Measurements from ENCODE around the gene KCNH2. TPM values are rescaled to one million over a fixed set of nuclear protein-coding genes. Genes with fewer than 3 reads are reported as not detected.

The KCNH2 gene
- total and polyA plus RNA-seq, 3 experiments from 2014 or later, result 0.11 to 0.63 (median 0.24) TPM

DNA sequence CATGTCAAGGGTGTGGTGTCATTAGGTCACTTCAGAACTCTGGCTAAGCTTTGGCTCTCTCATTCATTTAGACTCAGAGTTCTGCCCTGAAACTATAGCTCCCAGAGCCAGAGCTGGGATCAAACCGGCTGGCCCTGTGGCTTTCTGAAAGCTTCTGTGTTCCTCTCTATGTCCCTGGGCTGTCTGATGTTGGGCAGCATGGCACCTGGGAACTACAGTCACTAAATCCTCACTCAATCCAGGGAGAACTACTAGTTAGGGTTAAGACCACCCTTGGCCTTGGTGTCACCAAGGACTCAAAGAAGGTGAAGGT is 32.9 kb upstream of the KCNH2 start:
- Mint-ChIP-seq H3K4me1 (peaks cover 63 to 84% (median 67%) of the 10 kb centered on the region in 3 donors), H3K4me3 (peak overlapping the region; percentile 34 to 78 (median 48)), H3K27me3 (peaks cover 0 to 10% of the 10 kb centered on the region in 2 donors), H3K27ac (peak overlapping the region; percentile 93 to 100 (median 96)), H3K36me3 (peaks cover 0 to 2% (median 0%) of the 10 kb centered on the region in 3 donors), H3K9me3 (no peaks in the 10 kb centered on the region)
- ChIA-PET CTCF (interaction anchor here (0.9 to 5.5 kb wide), 9 partner anchors 7 to 232 kb away, joined by 3 to 44 read pairs (median 9); partner anchors contain the start of genes ABCB8 and NOS3), POLR2A (interaction anchor here (1.1 kb wide), 1 partner anchor 17 kb away, joined by 3 read pairs; the partner anchor contains the start of gene ABCB8)
- H3K27me3 ChIP-seq (ENCODE audit: insufficient read depth, low read length, poor library complexity, severe bottlenecking), result no peaks in the 10 kb centered on the region
- H3K4me1 ChIP-seq (ENCODE audit: insufficient read depth, low read length), result peaks cover 88% of the 10 kb centered on the region
- no peaks in the 10 kb centered on the region for H3K9me3 ChIP-seq (ENCODE audit: low read length)
- H3K27ac ChIP-seq (ENCODE audit: low read depth, low read length), result peak overlapping the region; percentile 66
- peak overlapping the region; percentile 23 for H3K4me3 ChIP-seq (ENCODE audit: low read length)
- H3K36me3 ChIP-seq (ENCODE audit: insufficient read depth, low read length), result no peaks in the 10 kb centered on the region
- DNase-seq, result no peak

DNA sequence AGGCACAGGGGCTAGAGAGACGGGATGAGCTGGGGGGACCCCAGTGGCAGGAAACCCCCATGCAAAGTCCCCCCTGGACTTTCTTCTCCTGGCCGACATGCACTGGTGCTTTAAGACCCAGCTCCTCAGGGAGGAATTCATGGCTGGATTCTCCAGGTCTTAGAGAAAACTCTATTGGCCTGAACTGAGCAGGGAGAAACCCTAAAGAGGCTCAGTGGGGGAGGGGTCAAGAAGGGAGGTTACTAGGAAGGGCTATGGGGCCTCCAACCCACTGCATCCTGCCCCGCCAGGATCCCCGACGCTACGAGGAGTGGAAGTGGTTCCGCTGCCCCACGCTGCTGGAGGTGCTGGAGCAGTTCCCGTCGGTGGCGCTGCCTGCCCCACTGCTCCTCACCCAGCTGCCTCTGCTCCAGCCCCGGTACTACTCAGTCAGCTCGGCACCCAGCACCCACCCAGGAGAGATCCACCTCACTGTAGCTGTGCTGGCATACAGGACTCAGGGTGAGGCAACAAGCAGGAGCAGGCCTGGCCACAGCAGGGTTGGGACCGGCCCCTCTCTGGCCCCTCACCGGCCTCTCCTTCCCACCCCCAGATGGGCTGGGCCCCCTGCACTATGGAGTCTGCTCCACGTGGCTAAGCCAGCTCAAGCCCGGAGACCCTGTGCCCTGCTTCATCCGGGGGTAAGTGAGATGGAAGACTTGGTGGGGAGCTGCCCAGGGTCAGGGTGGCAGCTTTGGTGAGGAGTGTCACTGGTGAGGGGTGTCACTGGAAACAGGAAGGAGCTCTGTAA is 32.4 kb upstream of the KCNH2 start:
- Mint-ChIP-seq H3K9me3 (no peaks in the 10 kb centered on the region), H3K36me3 (peaks cover 0 to 2% (median 0%) of the 10 kb centered on the region in 3 donors), H3K4me1 (peaks cover 64 to 83% (median 69%) of the 10 kb centered on the region in 3 donors), H3K27ac (peak overlapping the region; percentile 93 to 100 (median 96)), H3K27me3 (peaks cover 0 to 10% of the 10 kb centered on the region in 2 donors), H3K4me3 (peak overlapping the region; percentile 34 to 78 (median 65))
- ChIA-PET CTCF (interaction anchor here (0.9 to 5.5 kb wide), 11 partner anchors 8 to 232 kb away, joined by 3 to 44 read pairs (median 9); partner anchors contain the start of genes ABCB8 and NOS3), POLR2A (interaction anchor here (1.0 to 1.1 kb wide), 2 partner anchors 12 to 16 kb away, joined by 3 to 4 read pairs; no protein-coding TSS in a partner anchor)
- H3K9me3 ChIP-seq (ENCODE audit: low read length), result no peaks in the 10 kb centered on the region
- peak overlapping the region; percentile 66 for H3K27ac ChIP-seq (ENCODE audit: low read depth, low read length)
- H3K4me1 ChIP-seq (ENCODE audit: insufficient read depth, low read length), result peaks cover 82% of the 10 kb centered on the region
- H3K27me3 ChIP-seq (ENCODE audit: insufficient read depth, low read length, poor library complexity, severe bottlenecking), result no peaks in the 10 kb centered on the region
- peak overlapping the region; percentile 23 for H3K4me3 ChIP-seq (ENCODE audit: low read length)
- H3K36me3 ChIP-seq (ENCODE audit: insufficient read depth, low read length), result no peaks in the 10 kb centered on the region
- peak in 4 of 5 donors; percentile 24 to 59 (median 40) for DNase-seq

DNA sequence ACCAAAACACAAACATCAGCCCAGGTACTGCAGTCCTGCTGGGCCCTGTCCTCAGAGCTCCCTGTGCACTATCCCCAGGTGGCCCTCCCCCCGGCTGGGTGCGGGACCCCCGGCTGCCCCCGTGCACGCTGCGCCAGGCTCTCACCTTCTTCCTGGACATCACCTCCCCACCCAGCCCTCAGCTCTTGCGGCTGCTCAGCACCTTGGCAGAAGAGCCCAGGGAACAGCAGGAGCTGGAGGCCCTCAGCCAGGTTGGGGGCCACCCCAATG is 31.9 kb upstream of the KCNH2 start:
- Histone ChIP-seq H3K36me3 (ENCODE audit: insufficient read depth, low read length) (no peaks in the 10 kb centered on the region), H3K4me3 (ENCODE audit: low read length) (peak overlapping the region; percentile 23), H3K4me1 (ENCODE audit: insufficient read depth, low read length) (peaks cover 77% of the 10 kb centered on the region), H3K27ac (ENCODE audit: low read depth, low read length) (peak overlapping the region; percentile 66), H3K9me3 (ENCODE audit: low read length) (no peaks in the 10 kb centered on the region), H3K27me3 (ENCODE audit: insufficient read depth, low read length, poor library complexity, severe bottlenecking) (no peaks in the 10 kb centered on the region)
- POLR2A ChIA-PET, result interaction anchor here (1.0 to 1.1 kb wide), 2 partner anchors 11 to 15 kb away, joined by 3 to 4 read pairs; no protein-coding TSS in a partner anchor
- H3K36me3 Mint-ChIP-seq, result peaks cover 0 to 2% (median 0%) of the 10 kb centered on the region in 3 donors
- CTCF ChIA-PET, result interaction anchor here (1.6 to 5.5 kb wide), 9 partner anchors 8 to 231 kb away, joined by 4 to 44 read pairs (median 10); partner anchors contain the start of gene NOS3
- peak overlapping the region in 7 of 8 donors; percentile 93 to 100 (median 96) for H3K27ac Mint-ChIP-seq
- H3K4me1 Mint-ChIP-seq, result peaks cover 58 to 78% (median 68%) of the 10 kb centered on the region in 3 donors
- H3K9me3 Mint-ChIP-seq, result no peaks in the 10 kb centered on the region
- H3K27me3 Mint-ChIP-seq, result peaks cover 0 to 9% of the 10 kb centered on the region in 2 donors
- H3K4me3 Mint-ChIP-seq, result peak overlapping the region in 1 of 7 donors; percentile 54
- no peak for DNase-seq

DNA sequence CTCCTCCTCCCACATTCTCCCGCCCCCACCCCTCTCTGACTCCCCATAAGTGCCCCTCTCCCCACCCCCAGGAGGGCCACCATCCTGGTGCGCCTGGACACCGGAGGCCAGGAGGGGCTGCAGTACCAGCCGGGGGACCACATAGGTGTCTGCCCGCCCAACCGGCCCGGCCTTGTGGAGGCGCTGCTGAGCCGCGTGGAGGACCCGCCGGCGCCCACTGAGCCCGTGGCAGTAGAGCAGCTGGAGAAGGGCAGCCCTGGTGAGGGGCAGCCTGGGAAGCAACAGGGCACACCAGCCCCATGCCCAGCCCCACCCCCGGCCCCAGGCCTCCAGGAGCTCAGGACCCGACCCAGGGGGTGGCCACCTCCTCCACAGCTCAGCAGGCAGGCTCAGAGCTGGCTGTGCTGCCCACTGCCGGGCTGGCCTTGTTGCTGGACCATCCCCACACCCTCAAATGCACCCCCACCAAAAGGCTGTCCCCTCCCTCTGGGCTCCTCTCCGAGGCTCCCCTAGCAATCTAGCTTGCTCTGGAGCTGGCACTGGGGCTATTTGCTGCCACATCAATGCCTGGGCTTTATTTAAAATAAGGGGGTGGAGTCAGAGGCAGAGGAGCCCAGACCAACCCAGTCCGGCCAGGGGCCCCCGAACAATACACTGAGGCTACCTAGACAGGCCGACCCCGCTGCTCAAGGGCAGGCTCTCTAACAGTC is 31.4 kb upstream of the KCNH2 start:
- peak overlapping the region; percentile 66 for H3K27ac ChIP-seq (ENCODE audit: low read depth, low read length)
- H3K9me3 ChIP-seq (ENCODE audit: low read length), result no peaks in the 10 kb centered on the region
- Mint-ChIP-seq H3K36me3 (peaks cover 0 to 2% (median 0%) of the 10 kb centered on the region in 3 donors), H3K4me1 (peaks cover 55 to 73% (median 63%) of the 10 kb centered on the region in 3 donors), H3K9me3 (no peaks in the 10 kb centered on the region), H3K27me3 (peaks cover 0 to 10% of the 10 kb centered on the region in 2 donors), H3K4me3 (peak overlapping the region in 1 of 7 donors; percentile 72), H3K27ac (peak overlapping the region in 6 of 8 donors; percentile 23 to 100 (median 86))
- H3K27me3 ChIP-seq (ENCODE audit: insufficient read depth, low read length, poor library complexity, severe bottlenecking), result no peaks in the 10 kb centered on the region
- ChIA-PET POLR2A (interaction anchor here (1.0 to 2.8 kb wide), 5 partner anchors 9 to 46 kb away, joined by 3 to 17 read pairs (median 4); partner anchors contain the start of gene ABCB8), CTCF (interaction anchor here (1.3 to 5.5 kb wide), 12 partner anchors 9 to 111 kb away, joined by 3 to 44 read pairs (median 8); partner anchors contain the start of genes ATG9B and NOS3)
- H3K4me1 ChIP-seq (ENCODE audit: insufficient read depth, low read length), result peaks cover 72% of the 10 kb centered on the region
- no peaks in the 10 kb centered on the region for H3K36me3 ChIP-seq (ENCODE audit: insufficient read depth, low read length)
- peak overlapping the region; percentile 23 for H3K4me3 ChIP-seq (ENCODE audit: low read length)
- no peak for DNase-seq

DNA sequence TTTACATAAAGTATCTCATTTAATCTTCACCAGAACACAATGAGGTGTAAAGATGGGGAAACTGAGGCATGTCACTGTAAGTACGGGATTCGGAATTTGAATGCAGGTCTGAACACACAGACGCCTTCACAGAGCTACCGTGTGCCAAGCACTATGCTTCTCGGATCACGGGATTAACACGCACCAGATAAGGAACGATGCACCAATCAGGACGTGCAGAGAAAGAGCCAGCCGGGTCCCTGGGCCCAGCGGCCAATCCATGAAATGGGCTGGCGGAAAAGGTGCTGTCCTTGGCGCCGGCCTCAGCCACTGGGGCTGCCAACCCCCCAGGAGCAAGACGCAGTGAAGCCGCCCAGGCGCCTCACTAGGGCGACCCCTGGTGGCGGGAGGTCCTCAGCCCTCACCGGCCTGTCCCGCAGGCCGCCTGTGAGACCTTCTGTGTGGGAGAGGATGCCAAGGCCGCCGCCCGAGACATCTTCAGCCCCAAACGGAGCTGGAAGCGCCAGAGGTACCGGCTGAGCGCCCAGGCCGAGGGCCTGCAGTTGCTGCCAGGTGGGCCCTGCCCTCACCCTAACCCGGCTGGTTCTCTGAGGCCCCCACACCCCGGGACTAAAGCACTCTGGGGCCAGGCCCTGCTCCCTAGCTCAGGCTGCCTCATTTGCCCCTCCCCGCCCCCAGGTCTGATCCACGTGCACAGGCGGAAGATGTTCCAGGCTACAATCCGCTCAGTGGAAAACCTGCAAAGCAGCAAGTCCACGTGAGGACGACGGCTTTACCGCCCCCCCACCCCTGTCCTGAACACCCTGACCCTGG is 30.6 kb upstream of the KCNH2 start:
- POLR2A ChIA-PET, result interaction anchor here (1.1 to 2.8 kb wide), 3 partner anchors 10 to 46 kb away, joined by 3 to 17 read pairs (median 5); partner anchors contain the start of gene ABCB8

GRCh38 chr7:151008143-151008510 is 30.0 kb upstream of the KCNH2 start:
- Mint-ChIP-seq H3K4me1 (peaks cover 47 to 61% (median 54%) of the 10 kb centered on the region in 3 donors), H3K9me3 (no peaks in the 10 kb centered on the region), H3K27me3 (peaks cover 0 to 4% of the 10 kb centered on the region in 2 donors), H3K27ac (peak overlapping the region; percentile 70 to 97 (median 93)), H3K36me3 (no peaks in the 10 kb centered on the region), H3K4me3 (peak overlapping the region; percentile 75 to 93 (median 83))
- ChIA-PET POLR2A (interaction anchor here (1.1 to 2.8 kb wide), 3 partner anchors 10 to 47 kb away, joined by 3 to 17 read pairs (median 5); partner anchors contain the start of gene ABCB8), CTCF (interaction anchor here (1.0 to 5.5 kb wide), 14 partner anchors 9 to 110 kb away, joined by 3 to 44 read pairs (median 10); partner anchors contain the start of genes ABCB8, ATG9B and NOS3)
- Histone ChIP-seq H3K27ac (ENCODE audit: low read depth, low read length) (peak overlapping the region; percentile 66), H3K36me3 (ENCODE audit: insufficient read depth, low read length) (no peaks in the 10 kb centered on the region), H3K4me1 (ENCODE audit: insufficient read depth, low read length) (peaks cover 62% of the 10 kb centered on the region), H3K9me3 (ENCODE audit: low read length) (no peaks in the 10 kb centered on the region), H3K4me3 (ENCODE audit: low read length) (peak overlapping the region; percentile 44), H3K27me3 (ENCODE audit: insufficient read depth, low read length, poor library complexity, severe bottlenecking) (no peaks in the 10 kb centered on the region)
- peak in 3 of 5 donors; percentile 21 to 61 (median 48) for DNase-seq

More for the DNA sequence above, 30.6 kb upstream of the KCNH2 start:
- Histone ChIP-seq H3K4me3 (ENCODE audit: low read length) (peak overlapping the region; percentile 44), H3K4me1 (ENCODE audit: insufficient read depth, low read length) (peaks cover 65% of the 10 kb centered on the region), H3K36me3 (ENCODE audit: insufficient read depth, low read length) (no peaks in the 10 kb centered on the region), H3K9me3 (ENCODE audit: low read length) (no peaks in the 10 kb centered on the region), H3K27me3 (ENCODE audit: insufficient read depth, low read length, poor library complexity, severe bottlenecking) (no peaks in the 10 kb centered on the region), H3K27ac (ENCODE audit: low read depth, low read length) (peak overlapping the region; percentile 66)
- CTCF ChIA-PET, result interaction anchor here (1.0 to 5.5 kb wide), 15 partner anchors 9 to 111 kb away, joined by 3 to 44 read pairs (median 10); partner anchors contain the start of genes ABCB8, ATG9B and NOS3
- H3K27ac Mint-ChIP-seq, result peak overlapping the region; percentile 70 to 97 (median 93)
- no peaks in the 10 kb centered on the region for H3K36me3 Mint-ChIP-seq
- peaks cover 48 to 65% (median 55%) of the 10 kb centered on the region in 3 donors for H3K4me1 Mint-ChIP-seq
- no peaks in the 10 kb centered on the region for H3K9me3 Mint-ChIP-seq
- peaks cover 0 to 6% of the 10 kb centered on the region in 2 donors for H3K27me3 Mint-ChIP-seq
- H3K4me3 Mint-ChIP-seq, result peak overlapping the region; percentile 75 to 93 (median 83)
- peak; percentile 70 to 85 (median 79) for DNase-seq
